ENCODE measurements around the gene MORN1. TPM values are rescaled to one million over a fixed set of nuclear protein-coding genes. Genes with fewer than 3 reads are reported as not detected.

Gene MORN1
- total and polyA plus RNA-seq, 2 of the 4 experiments (the other 2 are of a cell fraction), result 3.0 to 4.2 TPM

GRCh38 chr1:2415337-2415736, 24.0 kb upstream of the MORN1 start:
- Histone ChIP-seq H4K5ac (ENCODE audit: low read depth, low read length) (no peak overlapping the region), H3K4ac (ENCODE audit: low read depth, low read length) (no peak overlapping the region), H2AFZ (replicated peaks; ENCODE audit: low read length, poor library complexity) (no peak overlapping the region), H2BK120ac (ENCODE audit: low read depth, low read length) (no peak overlapping the region), H3K4me2 (ENCODE audit: low read depth, low read length) (no peak overlapping the region), H3K27ac (ENCODE audit: insufficient read depth, low read length) (no peak overlapping the region), H4K8ac (ENCODE audit: low read depth in 2 of 2, low read length in 2 of 2) (no peak overlapping the region), H2AK5ac (ENCODE audit: low read depth, low read length) (no peak overlapping the region), H3K4me1 (ENCODE audit: control insufficient read depth, insufficient read depth, low read length) (peaks cover 12% of the 10 kb centered on the region), H3K14ac (replicated peaks; ENCODE audit: low read depth, low read length) (no peak overlapping the region), H3K36me3 (ENCODE audit: control insufficient read depth, insufficient read depth, low read length) (no peaks in the 10 kb centered on the region), H2BK20ac (ENCODE audit: low read depth, low read length) (no peak overlapping the region), H3K79me1 (ENCODE audit: low read depth in 1 of 2, low read length in 2 of 2) (peaks cover 11 to 28% of the 10 kb centered on the region in 2 experiments), H4K20me1 (ENCODE audit: insufficient read depth, low read length) (no peaks in the 10 kb centered on the region), H2BK15ac (ENCODE audit: low read depth, low read length) (no peak overlapping the region), H2BK5ac (ENCODE audit: low read depth, low read length, poor library complexity, severe bottlenecking) (no peak overlapping the region), H3K23ac (ENCODE audit: low read depth, low read length) (no peak overlapping the region), H3K18ac (ENCODE audit: low read depth, low read length) (no peak overlapping the region), H4K91ac (ENCODE audit: insufficient read depth, low read depth, low read length) (no peak overlapping the region), H3K9ac (ENCODE audit: low read depth, low read length) (no peak overlapping the region), H3K9me3 (ENCODE audit: control insufficient read depth, insufficient read depth, low read length) (no peaks in the 10 kb centered on the region), H3K27me3 (ENCODE audit: control insufficient read depth, insufficient read depth, low read length) (peaks cover 5% of the 10 kb centered on the region; the same call in 1 of the 2 replicates), H3K56ac (ENCODE audit: extremely low read depth, insufficient read depth, low read length) (no peak overlapping the region), H3K9me1 (ENCODE audit: insufficient read depth, low read length) (no peaks in the 10 kb centered on the region), H2AK9ac (replicated peaks; ENCODE audit: low read depth, low read length, poor library complexity) (no peak overlapping the region), H3K4me3 (ENCODE audit: insufficient read depth, low read depth, low read length) (no peak overlapping the region)
- no TSS peak for BruUV-seq (replicated peaks)
- ChIA-PET CTCF (no interaction called here), POLR2A (ENCODE audit: unreplicated experiment) (no interaction called here)
- dilution Hi-C loops (cut with HindIII; ENCODE audit: low sequenced_read_pairs, unreplicated experiment) (no loop called here), intact Hi-C loops (cut with micrococcal nuclease) (loop anchor here (10.0 kb wide), 1 partner anchor 899 kb away; no protein-coding TSS in a partner anchor), in situ Hi-C loops (cut with MboI; ENCODE audit: low sequenced_read_pairs) (loop anchor here (25.0 kb wide), 1 partner anchor 897 kb away; no protein-coding TSS in a partner anchor)
- 45% methylated on average over 4 of the region's 11 CpGs; no CpG with 5 or more reads in 1 of the 2 experiments for WGBS, 2 experiments (ENCODE audit: extremely low coverage in 2 of 2, insufficient read length in 1 of 2)
- ATAC-seq (ENCODE audit: low read depth) (no peak), DNase-seq (no peak)
- TF ChIP-seq RFX5 (IDR thresholded peaks at IDR 0.05; ENCODE audit: low read depth, low read length) (no peak), USF2 (IDR thresholded peaks at IDR 0.05; ENCODE audit: low read depth, low read length) (no peak), ELK1 (IDR thresholded peaks at IDR 0.05; ENCODE audit: borderline replicate concordance, low read depth, low read length) (no peak), MAFK (IDR thresholded peaks at IDR 0.05; ENCODE audit: low read depth, low read length) (no peak), POLR2A (IDR thresholded peaks at IDR 0.05; ENCODE audit: low read depth, low read length) (no peak), RAD21 (IDR thresholded peaks at IDR 0.05; ENCODE audit: low read length) (no peak), MXI1 (IDR thresholded peaks at IDR 0.05; ENCODE audit: borderline replicate concordance, low read depth, low read length) (no peak), FOS (IDR thresholded peaks at IDR 0.05; ENCODE audit: low read depth, low read length) (no peak), MAZ (IDR thresholded peaks at IDR 0.05; ENCODE audit: borderline replicate concordance, low read depth, low read length) (no peak), CEBPB (IDR thresholded peaks at IDR 0.05; ENCODE audit: low read depth, low read length) (no peak), NFE2L2 (IDR thresholded peaks at IDR 0.05; ENCODE audit: low read depth, low read length) (no peak), BHLHE40 (IDR thresholded peaks at IDR 0.05; ENCODE audit: low read depth, low read length) (no peak), RCOR1 (IDR thresholded peaks at IDR 0.05; ENCODE audit: insufficient replicate concordance, low read length) (no peak)

Measured in IMR-90 (cell line).